GM23248 (cell line): ENCODE results near the gene POLA2. TPM values are rescaled to one million over a fixed set of nuclear protein-coding genes. Genes with fewer than 3 reads are reported as not detected.

Experiments used
- DNase-seq: peaks from one replicate; pipeline ENCODE4 v3.0.0-alpha.2; 2015
- H2AFZ ChIP-seq: fragments of 200-600 bp; sonication (generic); 2 replicates; pipeline ENCODE4 v1.6.1; 2016; ENCODE audit warnings: antibody characterized with exemption
- H3F3A ChIP-seq: fragments of 200-600 bp; sonication (generic); 2 replicates; pipeline ENCODE4 v1.6.1; 2016; ENCODE audit warnings: mild to moderate bottlenecking, antibody characterized with exemption, mixed run types; ENCODE audit not compliant: insufficient read depth
- H3K27ac ChIP-seq: fragments of 200-600 bp; sonication (generic); 2 replicates; pipeline ENCODE4 v1.5.1; 2016; ENCODE audit warnings: mild to moderate bottlenecking
- H3K27me3 ChIP-seq: fragments of 200-600 bp; sonication (generic); replicated peaks from 2 replicates; pipeline ENCODE4 v1.6.1; 2016; ENCODE audit warnings: mild to moderate bottlenecking; ENCODE audit not compliant: insufficient read depth
- H3K36me3 ChIP-seq: fragments of 200-600 bp; sonication (generic); 2 replicates; pipeline ENCODE4 v1.6.1; 2016; ENCODE audit warnings: low read depth, mild to moderate bottlenecking
- H3K4me1 ChIP-seq: fragments of 200-600 bp; sonication (generic); 2 replicates; pipeline ENCODE4 v1.6.1; 2016; ENCODE audit warnings: mild to moderate bottlenecking; ENCODE audit not compliant: insufficient read depth
- H3K4me2 ChIP-seq: fragments of 200-600 bp; sonication (generic); one replicate; pipeline ENCODE4 v1.6.1; 2016; ENCODE audit warnings: mild to moderate bottlenecking; ENCODE audit not compliant: unreplicated experiment
- H3K4me3 ChIP-seq: fragments of 200-600 bp; sonication (generic); 2 replicates; pipeline ENCODE4 v1.5.1; 2016; ENCODE audit warnings: mild to moderate bottlenecking
- H3K79me2 ChIP-seq: fragments of 200-600 bp; sonication (generic); 2 replicates; pipeline ENCODE4 v1.6.1; 2016; ENCODE audit warnings: mild to moderate bottlenecking; ENCODE audit not compliant: insufficient read depth
- H3K9ac ChIP-seq: fragments of 200-600 bp; sonication (generic); 2 replicates; pipeline ENCODE4 v1.6.1; 2016; ENCODE audit warnings: mild to moderate bottlenecking
- H3K9me2 ChIP-seq: fragments of 200-600 bp; sonication (generic); 2 replicates; pipeline ENCODE4 v1.6.1; 2016; ENCODE audit warnings: mixed run types, mild to moderate bottlenecking, moderate library complexity; ENCODE audit not compliant: insufficient read depth
- H3K9me3 ChIP-seq: fragments of 200-600 bp; sonication (generic); one replicate; pipeline ENCODE4 v1.6.1; 2017; ENCODE audit warnings: low read depth
- H4K20me1 ChIP-seq: fragments of 200-600 bp; sonication (generic); 2 replicates; pipeline ENCODE4 v1.6.0; 2016; ENCODE audit not compliant: insufficient read depth
- EZH2 ChIP-seq: fragments of 200-600 bp; sonication (generic); IDR thresholded peaks from 2 replicates; pipeline ENCODE4 v1.6.1; 2018; ENCODE audit warnings: antibody characterized with exemption, mild to moderate bottlenecking; ENCODE audit not compliant: insufficient read depth, poor library complexity, severe bottlenecking
- EZH2phosphoT487 ChIP-seq: fragments of 200-600 bp; sonication (generic); IDR thresholded peaks from 2 replicates; pipeline ENCODE4 v1.6.1; 2018; ENCODE audit warnings: antibody characterized with exemption, moderate library complexity, mild to moderate bottlenecking, low read depth; ENCODE audit not compliant: insufficient read depth
- WGBS, 2 experiments: methylation state at CpG; one replicate each; pipeline ENCODE4 v1.1.6; 2015 to 2017; ENCODE audit warnings: low lambda C conversion rate in 2 of 2, low coverage in 1 of 2; ENCODE audit errors: missing lambda C conversion rate in 2 of 2; 5-methylcytosine and 5-hydroxymethylcytosine counted together
- in situ Hi-C: fragments of 300-500 bp; cut with MboI; formaldehyde crosslinking; loops from 2 replicates; pipeline ENCODE4 v1.15.0; 2020
- polyA plus RNA-seq: library from polyadenylated mRNA; unstranded; fragments of >200 nt; fragmentation: Nextera tagmentation; extraction: Ambion mirVana; gene quantifications from 2 replicates; pipeline ENCODE4 v1.2.1, GENCODE V29; 2016
- total RNA-seq: library from RNA; depleted of rRNA; stranded (reverse); fragments of >200 nt; shearing (Covaris generic); gene quantifications from 2 replicates; pipeline ENCODE4 v1.2.3, GENCODE V29; 2014

Gene POLA2
- total and polyA plus RNA-seq, 2 experiments from 2014 or later: 8.6 to 8.7 TPM

DNA sequence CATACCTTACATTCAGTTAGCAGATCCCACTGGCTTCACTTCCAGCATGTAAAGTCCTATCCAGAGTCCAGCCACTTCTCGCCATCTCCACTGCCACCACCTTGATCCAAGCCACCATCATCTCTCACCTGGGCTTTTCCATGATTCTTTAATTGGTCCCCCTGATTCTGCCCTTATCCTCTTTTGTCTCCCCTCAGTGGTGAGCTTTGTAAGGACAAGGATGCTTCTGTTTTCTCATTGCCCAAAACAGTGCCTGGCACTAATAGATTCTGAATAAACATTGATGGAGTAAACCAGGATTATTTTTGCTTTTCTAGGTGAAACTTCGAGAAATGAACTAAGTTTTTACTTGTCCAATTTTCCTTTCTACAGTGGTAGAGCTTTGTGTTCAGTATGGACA lies 4.4 kb downstream of the POLA2 start:
- Histone ChIP-seq H4K20me1 (no peaks in the 10 kb centered on the region), H3K79me2 (peaks cover 42% of the 10 kb centered on the region), H3K4me3 (no peak overlapping the region), H3K4me2 (no peak overlapping the region), H3K4me1 (peaks cover 4% of the 10 kb centered on the region), H3F3A (no peaks in the 10 kb centered on the region), H3K27ac (no peak overlapping the region), H3K9me3 (no peaks in the 10 kb centered on the region), H3K9me2 (no peaks in the 10 kb centered on the region), H2AFZ (no peak overlapping the region), H3K36me3 (0 out of 2 replicates have a peak, but pooled peaks cover 7% of the 10 kb centered on the region), H3K9ac (no peak overlapping the region), H3K27me3 (no peaks in the 10 kb centered on the region)
- no peak for DNase-seq
- TF ChIP-seq EZH2phosphoT487 (no peak), EZH2 (no peak)
- in situ Hi-C loops: no loop called here
- WGBS, 2 experiments: 98% methylated on average over 2 of the region's 2 CpGs

DNA sequence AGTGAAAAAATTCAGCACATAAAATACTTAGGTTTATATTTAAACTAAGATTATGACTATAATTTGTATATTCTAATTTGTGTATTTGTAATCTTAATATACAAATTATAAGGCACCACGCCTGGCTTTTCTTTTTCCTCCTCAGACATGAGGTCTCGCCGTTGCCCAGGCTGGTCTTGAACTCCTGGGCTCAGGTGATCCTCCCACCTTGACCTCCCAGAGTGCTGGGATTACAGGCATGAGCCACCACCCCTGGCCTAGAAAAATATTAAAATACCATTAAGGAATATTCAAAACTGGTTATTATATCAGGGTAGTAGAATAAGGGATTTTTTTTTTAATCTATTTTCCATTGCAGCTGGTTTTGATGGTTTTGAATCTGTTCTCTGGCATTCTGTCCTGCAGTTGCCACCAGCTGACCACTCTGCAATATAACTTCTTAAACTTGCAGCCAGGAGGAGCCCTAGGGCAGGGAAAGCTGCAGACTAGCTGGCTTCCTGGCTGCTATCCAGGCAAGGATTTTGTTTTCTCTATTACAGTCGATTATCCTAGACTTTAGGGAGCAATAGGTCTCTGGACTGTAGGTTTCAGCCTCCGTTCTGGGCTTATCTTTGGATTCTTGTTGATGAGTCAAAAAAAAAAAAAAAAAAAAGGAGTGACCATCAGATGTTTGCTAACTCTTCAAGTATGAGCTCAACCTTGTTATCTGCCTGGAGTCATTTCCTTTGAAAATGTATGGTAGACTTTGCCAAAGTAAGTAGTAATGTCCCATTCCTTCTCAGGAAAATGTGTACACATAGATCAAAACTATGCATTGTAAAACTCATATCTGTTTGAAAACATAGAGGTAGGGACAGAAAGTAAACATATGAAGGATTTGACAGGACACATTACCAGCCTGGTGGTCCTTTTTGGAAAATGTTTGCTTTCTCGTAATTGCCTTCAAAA lies 13.2 kb downstream of the POLA2 start:
- Histone ChIP-seq H3K4me1 (peaks cover 47% of the 10 kb centered on the region), H3K36me3 (no peaks in the 10 kb centered on the region), H3K9me3 (no peaks in the 10 kb centered on the region), H3K27me3 (no peaks in the 10 kb centered on the region), H3F3A (peaks cover 51% of the 10 kb centered on the region), H4K20me1 (no peaks in the 10 kb centered on the region), H3K4me2 (peak overlapping the region; percentile 19), H3K4me3 (no peak overlapping the region), H2AFZ (no peak overlapping the region), H3K9me2 (no peaks in the 10 kb centered on the region), H3K9ac (peak overlapping the region; percentile 28), H3K79me2 (peaks cover 14% of the 10 kb centered on the region), H3K27ac (peak overlapping the region; percentile 62)
- WGBS, 2 experiments: 50 to 51% methylated on average over 6 of the region's 6 CpGs
- TF ChIP-seq EZH2: no peak
- in situ Hi-C loops: loop anchor here (10.0 kb wide), 1 partner anchor 50 kb away; no protein-coding TSS in a partner anchor
- peak; percentile 96 for DNase-seq

DNA sequence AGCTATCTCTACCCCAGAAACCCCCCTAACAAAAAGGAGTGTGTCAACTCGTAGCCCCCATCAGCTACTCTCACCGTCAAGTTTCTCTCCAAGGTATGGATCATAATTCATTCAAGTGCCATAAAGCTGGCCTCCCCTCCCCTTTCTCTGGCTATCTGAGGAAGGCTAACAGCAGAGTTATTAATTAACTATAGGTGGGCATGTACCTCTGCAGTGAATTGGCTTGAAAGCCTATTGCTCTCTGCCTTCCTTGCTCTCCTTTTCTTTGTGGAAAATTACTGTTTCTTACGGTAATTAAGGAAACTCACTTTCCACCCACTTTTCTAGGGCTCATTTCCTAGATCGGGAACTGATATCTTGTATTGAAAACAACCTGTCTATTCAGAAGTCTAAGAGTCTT lies 14.1 kb downstream of the POLA2 start:
- Histone ChIP-seq H3K4me3 (no peak overlapping the region), H3K4me1 (peaks cover 54% of the 10 kb centered on the region), H3K27me3 (no peaks in the 10 kb centered on the region), H3K9me3 (no peaks in the 10 kb centered on the region), H2AFZ (no peak overlapping the region), H3F3A (peaks cover 60% of the 10 kb centered on the region), H3K79me2 (peaks cover 14% of the 10 kb centered on the region), H3K27ac (peak overlapping the region; percentile 62), H3K9me2 (no peaks in the 10 kb centered on the region), H3K36me3 (no peaks in the 10 kb centered on the region), H3K9ac (peak overlapping the region; percentile 15; the same call in 1 of the 2 replicates), H3K4me2 (peak overlapping the region; percentile 19), H4K20me1 (no peaks in the 10 kb centered on the region)
- TF ChIP-seq EZH2phosphoT487: no peak
- in situ Hi-C loops: loop anchor here (10.0 kb wide), 1 partner anchor 49 kb away; no protein-coding TSS in a partner anchor
- DNase-seq: no peak
- 86 to 89% methylated on average over 4 of the region's 4 CpGs for WGBS, 2 experiments

DNA sequence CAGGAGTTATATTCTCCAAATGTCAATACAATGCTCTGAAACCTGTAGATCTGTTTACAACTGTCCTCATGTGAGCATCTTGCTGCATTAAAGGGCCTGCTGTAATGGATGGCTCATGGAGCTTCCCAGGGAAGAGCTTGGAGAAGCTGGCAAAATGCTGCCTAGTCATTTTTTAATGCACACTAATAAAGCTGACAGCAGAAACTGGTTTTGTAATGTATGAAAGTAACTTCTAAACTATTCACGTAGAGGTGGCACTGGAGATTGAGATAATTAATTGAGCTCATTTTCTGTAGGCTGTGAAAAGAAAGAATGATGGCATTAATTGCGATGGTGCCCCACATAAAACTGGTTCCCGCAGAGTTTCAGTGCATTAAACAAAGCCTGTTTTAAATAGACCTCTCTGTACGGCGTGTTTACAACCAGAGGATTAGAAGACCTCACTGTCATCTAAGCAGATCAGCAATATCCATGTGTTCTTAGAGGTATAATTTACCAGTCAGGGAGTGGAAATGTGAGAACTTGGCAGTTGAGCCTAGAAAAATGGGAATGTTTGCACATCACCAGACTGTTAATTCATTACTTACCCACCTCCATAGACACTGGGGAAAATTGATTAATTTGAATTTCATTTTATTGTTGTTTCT lies 16.0 kb downstream of the POLA2 start:
- Histone ChIP-seq H3K4me2 (peak overlapping the region; percentile 74), H3K4me3 (0 out of 2 replicates have a peak overlapping the region, but pooled peaks have one; percentile 13), H3K27ac (peak overlapping the region; percentile 90), H3K9me3 (no peaks in the 10 kb centered on the region), H3K9ac (peak overlapping the region; percentile 10; the same call in 1 of the 2 replicates), H3K4me1 (peaks cover 54% of the 10 kb centered on the region), H3F3A (peaks cover 61% of the 10 kb centered on the region), H2AFZ (no peak overlapping the region), H4K20me1 (no peaks in the 10 kb centered on the region), H3K27me3 (no peaks in the 10 kb centered on the region), H3K36me3 (no peaks in the 10 kb centered on the region; the same call in 1 of the 2 replicates), H3K9me2 (no peaks in the 10 kb centered on the region), H3K79me2 (peaks cover 14% of the 10 kb centered on the region)
- in situ Hi-C loops: loop anchor here (10.0 kb wide), 1 partner anchor 47 kb away; no protein-coding TSS in a partner anchor
- TF ChIP-seq EZH2: no peak
- no peak for TF ChIP-seq EZH2phosphoT487
- no peak for DNase-seq
- 98% methylated on average over 5 of the region's 5 CpGs for WGBS, 2 experiments
